Ascending aorta (tissue), 2 donors: ENCODE results near the gene GRIA4. TPM values are rescaled to one million over a fixed set of nuclear protein-coding genes. Genes with fewer than 3 reads are reported as not detected.

Experiments used
- DNase-seq, 2 donors: peaks; one replicate each; pipeline ENCODE4 v3.0.0-alpha.2; 2019; ENCODE audit warnings: low spot score in 2 of 2
- H3K27ac ChIP-seq, 2 donors: fragments of 200-600 bp; sonication (generic); one replicate each; pipeline ENCODE4 v1.5.1; 2016 to 2017; ENCODE audit warnings: mild to moderate bottlenecking in 1 of 2
- H3K27me3 ChIP-seq: fragments of 200-600 bp; sonication (generic); one replicate; pipeline ENCODE4 v1.5.1; 2017
- H3K36me3 ChIP-seq, 2 donors: fragments of 200-600 bp; sonication (generic); one replicate each; pipeline ENCODE4 v1.5.1; 2016
- H3K4me1 ChIP-seq, 2 donors: fragments of 200-600 bp; sonication (generic); one replicate each; pipeline ENCODE4 v1.5.1; 2016 to 2017; ENCODE audit warnings: mild to moderate bottlenecking in 1 of 2
- H3K4me3 ChIP-seq, 2 donors: fragments of 200-600 bp; sonication (generic); one replicate each; pipeline ENCODE4 v1.5.1; 2016 to 2017; ENCODE audit warnings: mild to moderate bottlenecking in 1 of 2
- H3K9me3 ChIP-seq, 2 donors: fragments of 200-600 bp; sonication (generic); one replicate each; pipeline ENCODE4 v1.5.1; 2016
- CTCF ChIP-seq, 3 experiments: fragments of 200-600 bp in 2 of 3; fragments of 450-650 bp in 1 of 3; sonication (generic) in 2 of 3; IDR thresholded peaks; one replicate each; pipeline ENCODE4 v1.5.1; 2016 to 2019; ENCODE audit warnings: antibody characterized with exemption in 3 of 3, mild to moderate bottlenecking in 1 of 3, moderate library complexity in 1 of 3
- intact Hi-C: fragments of 100-400 bp; cut with DNase I; formaldehyde crosslinking; loops from one replicate; pipeline ENCODE4 v1.15.1; 2023
- total RNA-seq: library from RNA; depleted of rRNA; stranded (reverse); fragments of >200 nt; gene quantifications from one replicate; pipeline ENCODE4 v1.1.0, GENCODE V29; 2016

Gene GRIA4
- total RNA-seq, 1 donor from 2014 or later = not detected

- Histone ChIP-seq H3K4me3 (no peak overlapping the region), H3K27me3 (no peaks in the 10 kb centered on the region), H3K9me3 (no peaks in the 10 kb centered on the region), H3K36me3 (no peaks in the 10 kb centered on the region), H3K4me1 (no peaks in the 10 kb centered on the region), H3K27ac (no peak overlapping the region)
- DNase-seq = no peak
- TF ChIP-seq CTCF (IDR thresholded peaks at IDR 0.05) = no peak
- intact Hi-C loops = no loop called here
Measured at GRCh38 chr11:105910095-105910715, 300.3 kb downstream of the GRIA4 start.

- Histone ChIP-seq H3K27me3 (no peaks in the 10 kb centered on the region), H3K4me1 (no peaks in the 10 kb centered on the region), H3K9me3 (no peaks in the 10 kb centered on the region), H3K4me3 (no peak overlapping the region), H3K27ac (no peak overlapping the region), H3K36me3 (no peaks in the 10 kb centered on the region)
- TF ChIP-seq CTCF (IDR thresholded peaks at IDR 0.05) = no peak
- DNase-seq = no peak
- intact Hi-C loops = no loop called here
Measured at GRCh38 chr11:105911454-105911853, 301.6 kb downstream of the GRIA4 start.

DNA sequence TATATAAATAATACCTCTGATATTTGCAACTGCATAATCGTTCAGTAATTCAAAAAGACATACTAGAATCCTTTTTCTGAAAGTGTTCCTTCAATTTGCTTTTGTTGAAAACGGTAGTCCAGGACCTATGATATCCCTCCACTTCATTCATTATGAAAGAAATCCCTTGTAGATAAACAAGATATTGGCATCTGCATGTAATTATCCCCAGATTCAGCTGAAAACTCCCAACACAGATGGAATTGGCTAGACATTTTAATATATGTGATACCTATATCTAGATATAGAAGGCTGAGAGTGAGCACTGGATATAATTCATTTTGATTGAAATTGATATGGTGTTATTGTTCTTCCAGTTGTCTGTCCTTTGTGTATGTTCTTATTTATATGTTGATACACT is 302.8 kb downstream of the GRIA4 start:
- no peak overlapping the region for H3K4me3 ChIP-seq
- H3K36me3 ChIP-seq = no peaks in the 10 kb centered on the region
- H3K9me3 ChIP-seq = no peaks in the 10 kb centered on the region
- no peaks in the 10 kb centered on the region for H3K4me1 ChIP-seq
- H3K27ac ChIP-seq = no peak overlapping the region
- TF ChIP-seq CTCF (IDR thresholded peaks at IDR 0.05) = no peak
- no peaks in the 10 kb centered on the region for H3K27me3 ChIP-seq
- intact Hi-C loops = no loop called here
- DNase-seq = no peak

DNA sequence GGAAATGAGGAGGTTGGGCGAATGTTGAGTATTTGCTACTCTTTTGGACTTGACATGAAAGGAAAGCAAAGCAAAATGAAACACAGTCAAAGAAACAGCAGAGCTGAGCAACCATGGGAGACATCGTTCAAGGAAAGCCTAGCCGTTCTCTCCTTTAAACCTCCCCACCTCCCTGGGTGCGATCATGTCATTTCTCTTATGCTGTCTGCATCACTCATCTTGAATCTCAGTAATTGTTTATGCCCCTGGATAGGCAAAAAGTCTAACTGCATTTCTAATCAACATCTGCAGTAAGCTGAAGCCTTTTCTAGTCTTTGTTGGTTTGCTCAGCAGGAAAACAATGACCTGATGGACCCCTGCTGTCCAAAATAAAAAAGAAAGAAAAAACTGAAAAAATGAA is 305.1 kb downstream of the GRIA4 start:
- intact Hi-C loops = no loop called here
- no peak for DNase-seq
- Histone ChIP-seq H3K36me3 (no peaks in the 10 kb centered on the region), H3K4me3 (no peak overlapping the region), H3K27ac (no peak overlapping the region), H3K9me3 (no peaks in the 10 kb centered on the region), H3K4me1 (no peaks in the 10 kb centered on the region), H3K27me3 (no peaks in the 10 kb centered on the region)
- TF ChIP-seq CTCF (IDR thresholded peaks at IDR 0.05) = no peak

- Histone ChIP-seq H3K4me3 (no peak overlapping the region), H3K36me3 (no peaks in the 10 kb centered on the region), H3K27ac (no peak overlapping the region), H3K27me3 (no peaks in the 10 kb centered on the region), H3K9me3 (no peaks in the 10 kb centered on the region), H3K4me1 (no peaks in the 10 kb centered on the region)
- intact Hi-C loops = no loop called here
- TF ChIP-seq CTCF (IDR thresholded peaks at IDR 0.05) = no peak
- no peak for DNase-seq
Measured at GRCh38 chr11:105918039-105918438, 308.2 kb downstream of the GRIA4 start.

DNA sequence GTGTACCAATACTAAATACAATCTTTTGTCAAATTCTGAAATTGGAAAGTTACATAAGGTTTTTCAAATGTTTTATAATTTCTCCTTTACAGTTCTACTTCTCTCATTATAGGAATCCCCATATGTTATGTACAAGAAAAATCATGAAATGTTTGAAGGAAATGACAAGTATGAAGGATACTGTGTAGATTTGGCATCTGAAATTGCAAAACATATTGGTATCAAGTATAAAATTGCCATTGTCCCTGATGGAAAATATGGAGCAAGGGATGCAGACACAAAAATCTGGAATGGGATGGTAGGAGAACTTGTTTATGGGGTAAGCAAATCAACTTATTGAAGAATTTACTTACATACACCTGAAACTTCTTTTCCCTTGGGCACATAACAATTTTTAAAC is 308.7 kb downstream of the GRIA4 start:
- intact Hi-C loops = no loop called here
- TF ChIP-seq CTCF (IDR thresholded peaks at IDR 0.05) = no peak
- no peaks in the 10 kb centered on the region for H3K27me3 ChIP-seq

More for the DNA sequence above, 308.7 kb downstream of the GRIA4 start:
- no peak for DNase-seq
- Histone ChIP-seq H3K36me3 (no peaks in the 10 kb centered on the region), H3K9me3 (no peaks in the 10 kb centered on the region), H3K4me1 (no peaks in the 10 kb centered on the region), H3K27ac (no peak overlapping the region), H3K4me3 (no peak overlapping the region)
